B cell (primary cell): ENCODE measurements around the gene SYTL1. TPM values are rescaled to one million over a fixed set of nuclear protein-coding genes. Genes with fewer than 3 reads are reported as not detected.

Experiments used
- ATAC-seq: fragments of 200-7000 bp; cut with Tn5 transposase; one replicate; pipeline ENCODE4 v1.10.0; 2021; ENCODE audit warnings: low read depth, mild to moderate bottlenecking, moderate number of reproducible peaks, moderate library complexity
- CTCF ChIA-PET: fragments of 350-600 bp; sonication (Branson Sonifier 250); formaldehyde crosslinking; loops from one replicate; lab custom pipeline; 2021; ENCODE audit warnings: antibody characterized with exemption, inconsistent platforms; lab: Charles Lee
- POLR2A ChIA-PET: fragments of 350-600 bp; sonication (Branson Sonifier 250); formaldehyde crosslinking; loops from one replicate; lab custom pipeline; 2021; ENCODE audit warnings: antibody characterized with exemption; lab: Charles Lee
- DNase-seq: peaks from one replicate; pipeline ENCODE4 v3.0.0; 2013
- H2AFZ ChIP-seq: 2 replicates; pipeline ENCODE4 v1.6.1; 2012; ENCODE audit warnings: mild to moderate bottlenecking, low read depth, low read length; ENCODE audit not compliant: insufficient read depth, poor library complexity, severe bottlenecking
- H3K27ac ChIP-seq, 2 donors: 1 replicate in 1 of 2; 2 replicates in 1 of 2; pipeline ENCODE4 v1.5.1; 2012 to 2013; ENCODE audit warnings: low read length in 2 of 2, mild to moderate bottlenecking in 2 of 2, moderate library complexity in 1 of 2
- H3K27me3 ChIP-seq, 4 experiments: fragments of 200-600 bp in 1 of 4; sonication (generic) in 1 of 4; replicated peaks in 1 of 4; 1 replicate in 2 of 4; 2 replicates in 2 of 4; pipeline versions ENCODE4 v1.6.1 to v1.7.0; 2013 to 2016; ENCODE audit warnings: low read length in 3 of 4, mild to moderate bottlenecking in 2 of 4, mixed read lengths in 1 of 4, moderate library complexity in 1 of 4; ENCODE audit not compliant: insufficient read depth in 4 of 4, control insufficient read depth in 3 of 4; ENCODE audit errors: control extremely low read depth in 1 of 4
- H3K36me3 ChIP-seq, 2 experiments: replicated peaks in 1 of 2; 1 replicate in 1 of 2; 2 replicates in 1 of 2; pipeline versions ENCODE4 v1.6.1 to v1.7.1; 2013; ENCODE audit warnings: low read length in 1 of 2; ENCODE audit not compliant: insufficient read depth in 2 of 2, control insufficient read depth in 1 of 2; ENCODE audit errors: control extremely low read depth in 1 of 2, extremely low read depth in 1 of 2
- H3K4me1 ChIP-seq, 2 donors: fragments of 200-600 bp in 1 of 2; sonication (generic) in 1 of 2; 1 replicate in 1 of 2; 2 replicates in 1 of 2; pipeline versions ENCODE4 v1.5.1 to v1.6.1; 2013 to 2017; ENCODE audit warnings: low read length in 2 of 2; ENCODE audit not compliant: control insufficient read depth in 2 of 2, insufficient read depth in 2 of 2
- H3K4me2 ChIP-seq: replicated peaks from 2 replicates; pipeline ENCODE3; 2012; ENCODE audit warnings: mild to moderate bottlenecking, low read depth, low read length; ENCODE audit not compliant: poor library complexity, severe bottlenecking
- H3K4me3 ChIP-seq, 5 experiments: fragments of 200-600 bp in 1 of 5; sonication (generic) in 1 of 5; 1 replicate in 3 of 5; 2 replicates in 2 of 5; pipeline versions ENCODE4 v1.5.1 to v1.7.0; 2011 to 2016; ENCODE audit warnings: low read length in 4 of 5, mild to moderate bottlenecking in 4 of 5, low read depth in 2 of 5, control low read depth in 1 of 5, moderate library complexity in 1 of 5; ENCODE audit not compliant: insufficient read depth in 1 of 5; ENCODE audit errors: control extremely low read depth in 1 of 5, extremely low read depth in 1 of 5
- H3K79me2 ChIP-seq: fragments of 200-600 bp; sonication (generic); one replicate; pipeline ENCODE4 v1.6.0; 2016; ENCODE audit warnings: low read length; ENCODE audit not compliant: control insufficient read depth, insufficient read depth
- H3K9ac ChIP-seq: fragments of 200-600 bp; sonication (generic); 2 replicates; pipeline ENCODE4 v1.6.1; 2017; ENCODE audit warnings: mild to moderate bottlenecking, low read length, moderate library complexity
- H3K9me3 ChIP-seq, 3 donors: one replicate each; pipeline versions ENCODE4 v1.6.1 to v1.7.1; 2013; ENCODE audit warnings: low read length in 2 of 3; ENCODE audit not compliant: control insufficient read depth in 2 of 3, insufficient read depth in 1 of 3; ENCODE audit errors: control extremely low read depth in 1 of 3
- H4K20me1 ChIP-seq: 2 replicates; pipeline ENCODE4 v1.6.0; 2012; ENCODE audit warnings: mild to moderate bottlenecking, low read length; ENCODE audit not compliant: insufficient read depth, control insufficient read depth, poor library complexity, severe bottlenecking
- H3K27ac Mint-ChIP-seq: one replicate; pipeline ENCODE4 v1.8.0; 2021; ENCODE audit warnings: mixed read lengths
- H3K27me3 Mint-ChIP-seq: one replicate; pipeline ENCODE4 v1.8.0; 2021; ENCODE audit warnings: mixed read lengths
- H3K4me1 Mint-ChIP-seq: one replicate; pipeline ENCODE4 v1.8.0; 2021; ENCODE audit warnings: mixed read lengths
- H3K4me3 Mint-ChIP-seq: one replicate; pipeline ENCODE4 v1.8.0; 2021; ENCODE audit warnings: mixed read lengths
- H3K9me3 Mint-ChIP-seq: one replicate; pipeline ENCODE4 v1.8.0; 2022; ENCODE audit warnings: mixed read lengths; ENCODE audit not compliant: insufficient read depth
- CTCF ChIP-seq: fragments of 200-600 bp; IDR thresholded peaks from one replicate; pipeline ENCODE4 v1.8.0; 2022; ENCODE audit warnings: antibody characterized with exemption, mild to moderate bottlenecking
- EZH2 ChIP-seq: IDR thresholded peaks from 2 replicates; pipeline ENCODE4 v1.6.1; 2012; ENCODE audit warnings: borderline replicate concordance, low read depth, mild to moderate bottlenecking, moderate library complexity, low read length; ENCODE audit not compliant: insufficient read depth, poor library complexity, severe bottlenecking
- WGBS: methylation state at CpG from one replicate; pipeline ENCODE4 v1.1.5; 2013; ENCODE audit warnings: missing lambda C conversion rate; ENCODE audit not compliant: insufficient coverage; 5-methylcytosine and 5-hydroxymethylcytosine counted together
- intact Hi-C: fragments of 100-400 bp; cut with micrococcal nuclease; formaldehyde crosslinking; loops from one replicate; pipeline ENCODE4 v1.10.0; 2022
- polyA plus RNA-seq: library from polyadenylated mRNA; depleted of rRNA; stranded (reverse); fragments of >200 nt; gene quantifications from 2 replicates; pipeline ENCODE4 v1.2.3, GENCODE V29; 2012
- total RNA-seq, 2 donors: library from RNA; stranded (reverse); fragments of 120-200 nt in 1 of 2; gene quantifications; 1 replicate in 1 of 2; 2 replicates in 1 of 2; pipeline versions ENCODE4 v1.2.3 to v1.2.4, GENCODE V29; 2013 to 2022

SYTL1 gene
- total and polyA plus RNA-seq, 2 donors (not counting 1 experiment from before 2014, with no cell fraction given), result 159 to 444 TPM

DNA sequence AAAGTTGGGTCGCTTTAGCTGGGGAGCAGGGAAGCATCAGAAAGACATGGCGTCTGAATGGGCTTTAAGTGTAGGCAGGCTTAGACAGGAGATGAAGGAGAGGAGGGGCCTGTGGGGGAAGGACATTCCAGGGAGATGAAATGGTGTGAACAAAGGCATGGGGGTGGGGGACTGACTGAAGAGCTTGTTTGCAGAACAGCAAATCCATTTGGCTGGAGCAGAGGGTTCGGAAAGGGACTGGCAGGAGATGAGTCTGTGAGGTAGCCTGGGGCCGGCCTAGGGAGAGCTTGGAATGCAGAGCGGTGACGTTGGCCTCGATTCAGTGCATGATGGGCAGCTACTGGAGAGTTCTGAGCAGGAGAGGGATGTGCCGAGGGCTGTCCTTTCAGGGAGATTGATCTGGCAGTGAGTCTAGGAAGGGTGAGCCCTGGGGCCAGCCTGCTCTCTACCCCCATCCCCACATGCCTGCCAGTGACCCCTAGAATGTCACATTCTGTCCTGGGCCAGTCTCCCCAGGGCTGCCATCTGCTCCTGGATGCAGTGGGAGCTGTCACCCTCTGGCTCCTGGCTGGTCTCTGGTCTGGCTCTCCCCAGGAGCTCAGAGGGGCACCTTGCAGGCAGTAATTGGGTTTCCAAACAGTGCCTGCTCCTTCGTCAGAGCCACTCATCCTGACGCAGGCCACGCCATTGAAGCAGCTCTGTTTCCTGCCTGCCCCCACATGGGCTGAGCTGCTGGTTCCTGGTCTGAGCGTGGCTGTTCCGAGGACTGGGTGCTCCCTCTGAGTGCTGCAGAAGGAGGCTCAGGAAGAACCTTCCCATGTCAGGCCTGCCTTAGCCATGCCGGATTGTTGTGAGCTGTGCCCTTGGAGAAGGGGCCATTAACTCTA is 42.2 kb upstream of the SYTL1 start:
- H3K4me1 ChIP-seq, result peaks cover 0 to 8% of the 10 kb centered on the region in 2 donors
- no peaks in the 10 kb centered on the region for H3K79me2 ChIP-seq
- no peak overlapping the region for H3K4me2 ChIP-seq
- Mint-ChIP-seq H3K4me1 (peaks cover 3% of the 10 kb centered on the region), H3K4me3 (no peak overlapping the region), H3K9me3 (no peaks in the 10 kb centered on the region), H3K27me3 (no peaks in the 10 kb centered on the region), H3K27ac (no peak overlapping the region)
- WGBS, result 84% methylated on average over 9 of the region's 14 CpGs
- POLR2A ChIA-PET, result interaction anchor here (0.6 to 2.2 kb wide), 3 partner anchors 38 to 96 kb away, joined by 3 to 13 read pairs (median 13); no protein-coding TSS in a partner anchor
- H3K4me3 ChIP-seq, result no peak overlapping the region
- H3K27ac ChIP-seq, result no peak overlapping the region
- CTCF ChIA-PET, result interaction anchor here (0.6 to 13.5 kb wide), 38 partner anchors 7 to 434 kb away, joined by 3 to 402 read pairs (median 5); partner anchors contain the start of genes AHDC1, FAM76A, FCN3 and GPR3
- H3K9me3 ChIP-seq, result no peaks in the 10 kb centered on the region
- DNase-seq (no peak), ATAC-seq (no peak)
- TF ChIP-seq CTCF (no peak), EZH2 (no peak)
- peaks cover 9% of the 10 kb centered on the region for H4K20me1 ChIP-seq
- intact Hi-C loops, result loop anchor here (1.0 to 2.0 kb wide), 3 partner anchors 96 to 363 kb away; no protein-coding TSS in a partner anchor
- H2AFZ ChIP-seq, result no peak overlapping the region
- no peak overlapping the region for H3K9ac ChIP-seq
- H3K27me3 ChIP-seq, result no peaks in the 10 kb centered on the region
- peaks cover 0 to 82% of the 10 kb centered on the region in 2 experiments for H3K36me3 ChIP-seq
